ENCODE data around the gene BCAP29. TPM values are rescaled to one million over a fixed set of nuclear protein-coding genes. Genes with fewer than 3 reads are reported as not detected.

BCAP29 gene
- total RNA-seq, 1 donor from 2014 or later: 103 TPM

- H3K36me3 ChIP-seq: peaks cover 6% of the 10 kb centered on the region
- TF ChIP-seq EZH2 (IDR thresholded peaks at IDR 0.05) (no peak), CTCF (IDR thresholded peaks at IDR 0.05) (no peak), EZH2phosphoT487 (IDR thresholded peaks at IDR 0.05) (no peak)
- no peak for DNase-seq (ENCODE audit: low spot score)
- H3K27ac ChIP-seq: no peak overlapping the region
- no peaks in the 10 kb centered on the region for H3K9me3 ChIP-seq (ENCODE audit: low read depth)
- Mint-ChIP-seq H3K27ac (peak overlapping the region; percentile 60), H3K4me1 (peaks cover 10% of the 10 kb centered on the region), H3K4me3 (peak overlapping the region; percentile 94), H3K36me3 (peaks cover 5% of the 10 kb centered on the region), H3K27me3 (ENCODE audit: insufficient read depth, low read depth) (no peaks in the 10 kb centered on the region), H3K9me3 (no peaks in the 10 kb centered on the region)
- H3K79me2 ChIP-seq (ENCODE audit: low read depth): peaks cover 12% of the 10 kb centered on the region
- peak overlapping the region; percentile 47 for H3K9ac ChIP-seq
- peak overlapping the region; percentile 97 for H2AFZ ChIP-seq (replicated peaks)
- H4K20me1 ChIP-seq (ENCODE audit: low read depth): no peaks in the 10 kb centered on the region
- peak overlapping the region; percentile 93 for H3K4me2 ChIP-seq
- H3F3A ChIP-seq (ENCODE audit: low read depth): peaks cover 6% of the 10 kb centered on the region
- H3K27me3 ChIP-seq: no peaks in the 10 kb centered on the region
- peak overlapping the region; percentile 88 for H3K4me3 ChIP-seq
- peaks cover 10% of the 10 kb centered on the region for H3K4me1 ChIP-seq
Observed at GRCh38 chr7:107579554-107579884, 527 bp upstream of the BCAP29 start.

- H3K4me1 ChIP-seq: peaks cover 10% of the 10 kb centered on the region
Observed at GRCh38 chr7:107580716-107581383, 804 bp downstream of the BCAP29 start.

GRCh38 chr7:107581387-107582013 is 1.5 kb downstream of the BCAP29 start:
- no peaks in the 10 kb centered on the region for H3K27me3 Mint-ChIP-seq (ENCODE audit: insufficient read depth, low read depth)
- Histone ChIP-seq H2AFZ (replicated peaks) (no peak overlapping the region), H3K79me2 (ENCODE audit: low read depth) (peaks cover 12% of the 10 kb centered on the region), H3K9me3 (ENCODE audit: low read depth) (no peaks in the 10 kb centered on the region), H3K27ac (no peak overlapping the region), H3K27me3 (no peaks in the 10 kb centered on the region), H3F3A (ENCODE audit: low read depth) (peaks cover 6% of the 10 kb centered on the region), H4K20me1 (ENCODE audit: low read depth) (no peaks in the 10 kb centered on the region), H3K36me3 (no peaks in the 10 kb centered on the region), H3K4me2 (peak overlapping the region; percentile 93), H3K4me1 (peaks cover 10% of the 10 kb centered on the region), H3K4me3 (peak overlapping the region; percentile 88), H3K9ac (no peak overlapping the region)
- peaks cover 10% of the 10 kb centered on the region for H3K4me1 Mint-ChIP-seq
- peaks cover 12% of the 10 kb centered on the region for H3K36me3 Mint-ChIP-seq
- TF ChIP-seq EZH2phosphoT487 (IDR thresholded peaks at IDR 0.05) (no peak), CTCF (IDR thresholded peaks at IDR 0.05) (no peak), EZH2 (IDR thresholded peaks at IDR 0.05) (no peak)
- H3K9me3 Mint-ChIP-seq: no peaks in the 10 kb centered on the region
- H3K4me3 Mint-ChIP-seq: peak overlapping the region; percentile 88
- H3K27ac Mint-ChIP-seq: no peak overlapping the region
- DNase-seq (ENCODE audit: low spot score): no peak

More at GRCh38 chr7:107580716-107581383, 804 bp downstream of the BCAP29 start:
- peak overlapping the region; percentile 88 for H3K4me3 Mint-ChIP-seq
- H3K4me1 Mint-ChIP-seq: peaks cover 10% of the 10 kb centered on the region
- DNase-seq (ENCODE audit: low spot score): no peak
- no peak for TF ChIP-seq CTCF (IDR thresholded peaks at IDR 0.05)
- no peak for TF ChIP-seq EZH2 (IDR thresholded peaks at IDR 0.05)
- TF ChIP-seq EZH2phosphoT487 (IDR thresholded peaks at IDR 0.05): no peak
- H3K9me3 Mint-ChIP-seq: no peaks in the 10 kb centered on the region
- no peak overlapping the region for H3K27ac Mint-ChIP-seq
- Histone ChIP-seq H3K9ac (peak overlapping the region; percentile 47), H2AFZ (replicated peaks) (peak overlapping the region; percentile 97), H3K9me3 (ENCODE audit: low read depth) (no peaks in the 10 kb centered on the region), H3F3A (ENCODE audit: low read depth) (peaks cover 6% of the 10 kb centered on the region), H4K20me1 (ENCODE audit: low read depth) (no peaks in the 10 kb centered on the region), H3K27me3 (no peaks in the 10 kb centered on the region), H3K27ac (no peak overlapping the region), H3K4me2 (peak overlapping the region; percentile 93), H3K79me2 (ENCODE audit: low read depth) (peaks cover 12% of the 10 kb centered on the region), H3K4me3 (peak overlapping the region; percentile 88), H3K36me3 (no peaks in the 10 kb centered on the region)
- H3K36me3 Mint-ChIP-seq: peaks cover 10% of the 10 kb centered on the region
- no peaks in the 10 kb centered on the region for H3K27me3 Mint-ChIP-seq (ENCODE audit: insufficient read depth, low read depth)
